ENCODE results near the gene QKI. TPM values are rescaled to one million over a fixed set of nuclear protein-coding genes. Genes with fewer than 3 reads are reported as not detected.

The QKI gene
- total RNA-seq, 4 donors from 2014 or later, result 8.4 to 107 (median 37.1) TPM

DNA sequence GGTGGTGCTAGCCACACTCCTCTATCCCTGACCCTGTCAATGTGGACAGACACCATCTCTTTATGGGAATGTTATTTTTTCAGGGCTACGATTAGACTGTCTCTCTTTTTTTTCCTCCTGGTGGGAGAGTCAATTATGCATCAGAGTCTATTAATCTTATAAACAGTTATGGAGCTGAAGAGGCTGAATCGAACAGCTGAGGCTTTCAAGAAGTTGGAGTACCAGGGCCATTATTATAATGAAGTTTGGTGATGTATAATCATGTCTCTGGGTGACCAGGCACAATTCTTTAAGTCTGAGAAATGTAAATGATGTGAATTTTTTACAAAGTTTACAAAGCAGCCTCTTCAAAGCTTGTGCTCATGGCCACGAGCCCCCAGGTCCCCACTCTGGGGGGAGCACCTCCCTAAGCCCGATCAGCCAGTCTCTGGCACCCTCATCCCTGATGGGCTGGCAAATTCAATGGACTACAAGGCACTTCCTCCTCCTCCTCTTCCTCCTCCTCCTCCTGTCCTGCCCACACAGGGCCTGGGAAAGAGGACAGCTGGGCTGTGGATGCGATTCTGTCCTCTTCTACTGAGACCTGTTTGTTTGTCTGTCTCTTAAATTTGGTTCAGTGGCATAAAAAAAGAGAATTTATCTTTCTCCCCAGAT, 43.9 kb upstream of the QKI start:
- Histone ChIP-seq H3K4me1 (no peaks in the 10 kb centered on the region), H3K27me3 (no peaks in the 10 kb centered on the region), H3K4me3 (no peak overlapping the region), H3K9me3 (no peaks in the 10 kb centered on the region), H3K36me3 (no peaks in the 10 kb centered on the region), H3K27ac (no peak overlapping the region)
- DNase-seq, result peak in 1 of 3 donors; percentile 8
- no peak for TF ChIP-seq POLR2A (IDR thresholded peaks at IDR 0.05)
- TF ChIP-seq, protein P1, sequence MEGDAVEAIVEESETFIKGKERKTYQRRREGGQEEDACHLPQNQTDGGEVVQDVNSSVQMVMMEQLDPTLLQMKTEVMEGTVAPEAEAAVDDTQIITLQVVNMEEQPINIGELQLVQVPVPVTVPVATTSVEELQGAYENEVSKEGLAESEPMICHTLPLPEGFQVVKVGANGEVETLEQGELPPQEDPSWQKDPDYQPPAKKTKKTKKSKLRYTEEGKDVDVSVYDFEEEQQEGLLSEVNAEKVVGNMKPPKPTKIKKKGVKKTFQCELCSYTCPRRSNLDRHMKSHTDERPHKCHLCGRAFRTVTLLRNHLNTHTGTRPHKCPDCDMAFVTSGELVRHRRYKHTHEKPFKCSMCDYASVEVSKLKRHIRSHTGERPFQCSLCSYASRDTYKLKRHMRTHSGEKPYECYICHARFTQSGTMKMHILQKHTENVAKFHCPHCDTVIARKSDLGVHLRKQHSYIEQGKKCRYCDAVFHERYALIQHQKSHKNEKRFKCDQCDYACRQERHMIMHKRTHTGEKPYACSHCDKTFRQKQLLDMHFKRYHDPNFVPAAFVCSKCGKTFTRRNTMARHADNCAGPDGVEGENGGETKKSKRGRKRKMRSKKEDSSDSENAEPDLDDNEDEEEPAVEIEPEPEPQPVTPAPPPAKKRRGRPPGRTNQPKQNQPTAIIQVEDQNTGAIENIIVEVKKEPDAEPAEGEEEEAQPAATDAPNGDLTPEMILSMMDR (IDR thresholded peaks at IDR 0.05), result no peak

DNA sequence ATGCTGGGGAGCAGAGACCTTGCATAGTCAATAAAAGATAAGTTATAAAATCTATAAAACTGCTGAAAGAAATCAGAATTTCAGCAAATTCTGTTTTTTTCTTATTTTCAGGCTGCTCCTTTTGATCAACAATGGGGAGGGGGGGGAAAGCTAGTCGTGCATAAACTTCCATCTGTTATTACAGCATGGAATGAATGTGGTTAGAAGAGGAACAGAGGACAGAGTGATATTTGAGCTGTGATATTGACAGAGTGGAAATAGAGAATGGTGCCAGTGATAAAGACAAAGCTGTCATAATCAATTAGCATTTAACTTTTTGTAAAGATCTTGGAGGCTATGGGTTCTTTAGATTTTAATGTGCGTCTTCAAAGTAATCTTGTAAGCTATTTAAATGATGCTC, 43.4 kb upstream of the QKI start:
- Histone ChIP-seq H3K27me3 (no peaks in the 10 kb centered on the region), H3K4me1 (no peaks in the 10 kb centered on the region), H3K27ac (no peak overlapping the region), H3K36me3 (no peaks in the 10 kb centered on the region), H3K4me3 (no peak overlapping the region), H3K9me3 (no peaks in the 10 kb centered on the region)
- no peak for TF ChIP-seq POLR2A (IDR thresholded peaks at IDR 0.05)
- TF ChIP-seq, protein P1 (IDR thresholded peaks at IDR 0.05), result no peak
- DNase-seq, result no peak

DNA sequence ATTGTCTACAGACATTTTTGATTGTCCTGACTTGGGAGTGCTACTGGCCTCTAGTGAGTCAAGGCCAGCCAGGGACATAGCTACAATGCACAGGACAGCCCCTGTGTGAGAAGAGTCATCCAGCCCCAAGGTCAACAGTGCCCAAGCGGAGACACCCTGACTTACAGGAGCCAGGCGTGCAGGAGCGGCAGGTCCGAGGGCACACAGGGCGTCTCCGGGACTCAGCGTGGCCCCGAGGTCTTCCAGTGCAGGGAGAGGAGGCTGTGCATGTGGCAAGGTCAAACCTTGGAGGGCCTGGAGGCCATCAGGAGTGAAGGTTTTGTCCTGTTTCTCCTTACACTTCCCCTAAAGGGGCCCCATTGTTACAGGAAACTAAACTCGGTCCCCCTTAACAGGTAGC, 41.3 kb upstream of the QKI start:
- Histone ChIP-seq H3K36me3 (no peaks in the 10 kb centered on the region), H3K9me3 (no peaks in the 10 kb centered on the region), H3K27me3 (no peaks in the 10 kb centered on the region), H3K4me3 (no peak overlapping the region), H3K27ac (no peak overlapping the region), H3K4me1 (no peaks in the 10 kb centered on the region)
- TF ChIP-seq, protein P1 (IDR thresholded peaks at IDR 0.05), result no peak
- no peak for TF ChIP-seq POLR2A (IDR thresholded peaks at IDR 0.05)
- peak in 1 of 3 donors; percentile 25 for DNase-seq

DNA sequence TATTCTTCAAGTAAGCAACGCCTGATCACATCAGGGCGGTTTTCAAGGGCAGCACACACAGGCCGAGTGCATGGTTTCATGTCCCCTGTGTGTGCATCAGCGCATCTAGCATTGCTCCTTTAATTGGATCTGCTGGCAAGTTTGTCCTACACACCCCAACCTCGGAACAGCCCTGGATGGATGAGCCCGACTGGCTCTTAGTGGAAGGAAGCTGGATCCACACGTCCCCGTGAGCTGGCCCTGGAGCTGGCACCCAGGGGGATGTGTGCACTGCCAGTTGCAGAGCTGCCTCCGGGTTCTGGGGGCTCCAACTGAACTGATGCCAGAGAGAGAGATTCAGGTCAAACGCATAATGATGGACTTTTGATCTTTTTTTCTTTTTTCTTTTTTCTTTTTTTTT, 39.2 kb upstream of the QKI start:
- Histone ChIP-seq H3K27me3 (no peaks in the 10 kb centered on the region), H3K4me3 (no peak overlapping the region), H3K4me1 (no peaks in the 10 kb centered on the region), H3K9me3 (no peaks in the 10 kb centered on the region), H3K27ac (no peak overlapping the region), H3K36me3 (no peaks in the 10 kb centered on the region)
- peak in 1 of 3 donors; percentile 28 for DNase-seq
- no peak for TF ChIP-seq POLR2A (IDR thresholded peaks at IDR 0.05)
- TF ChIP-seq, protein P1 (IDR thresholded peaks at IDR 0.05), result no peak

DNA sequence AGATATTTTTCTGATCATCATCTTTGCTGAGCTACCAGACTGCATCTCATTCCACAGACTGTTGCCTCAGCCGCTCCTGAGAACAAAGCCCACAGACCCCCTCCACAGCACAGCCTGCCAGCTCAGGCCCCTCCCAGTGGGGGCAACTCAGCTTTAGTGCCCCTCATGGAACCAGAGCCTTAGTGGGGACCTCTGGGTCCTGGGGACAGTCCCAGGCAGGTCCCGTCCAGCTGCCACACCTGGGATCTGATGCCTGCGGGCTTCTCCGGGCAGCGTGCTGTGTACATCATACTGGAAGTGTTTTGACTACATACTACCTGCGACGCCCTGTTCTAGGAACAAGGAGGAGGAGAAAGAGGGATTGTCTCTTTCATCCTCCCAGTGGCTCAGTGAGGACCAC, 38.3 kb upstream of the QKI start:
- Histone ChIP-seq H3K27me3 (no peaks in the 10 kb centered on the region), H3K27ac (no peak overlapping the region), H3K4me1 (no peaks in the 10 kb centered on the region), H3K36me3 (no peaks in the 10 kb centered on the region), H3K9me3 (no peaks in the 10 kb centered on the region), H3K4me3 (no peak overlapping the region)
- DNase-seq, result no peak
- no peak for TF ChIP-seq POLR2A (IDR thresholded peaks at IDR 0.05)
- TF ChIP-seq, protein P1 (IDR thresholded peaks at IDR 0.05), result no peak

DNA sequence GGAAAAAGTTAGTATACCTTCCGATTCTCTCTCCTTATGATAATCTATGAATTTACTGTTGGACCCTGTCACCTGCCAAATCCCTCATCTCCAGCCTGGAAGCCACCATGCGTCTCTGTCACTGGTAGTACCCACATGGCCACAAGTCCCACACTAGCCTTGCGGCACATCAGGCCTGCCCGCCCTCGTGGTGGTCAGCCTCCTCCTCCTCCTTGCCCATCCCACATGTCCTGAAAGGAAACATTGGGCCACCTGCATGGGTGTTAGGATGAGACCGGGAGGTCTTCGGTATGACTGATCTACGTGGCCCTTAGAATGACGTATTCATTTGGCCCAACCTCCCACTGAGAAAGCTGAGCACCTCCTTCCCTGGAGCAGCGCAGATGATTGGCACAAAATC, 37.0 kb upstream of the QKI start:
- no peak for DNase-seq
- Histone ChIP-seq H3K4me1 (no peaks in the 10 kb centered on the region), H3K27me3 (no peaks in the 10 kb centered on the region), H3K9me3 (no peaks in the 10 kb centered on the region), H3K36me3 (no peaks in the 10 kb centered on the region), H3K27ac (no peak overlapping the region), H3K4me3 (no peak overlapping the region)
- TF ChIP-seq, protein P1 (IDR thresholded peaks at IDR 0.05), result no peak
- TF ChIP-seq POLR2A (IDR thresholded peaks at IDR 0.05), result no peak
